NOMO-1 (cell line): ENCODE results near the gene HOXD12.

Experiments
- DNase-seq, 2 experiments: peaks; one replicate each; lab custom pipeline; 2025; ENCODE audit not compliant: unreplicated experiment in 2 of 2; lab: John Stamatoyannopoulos, UW

The HOXD12 gene

GRCh38 chr2:176118601-176119339 lies 19.2 kb downstream of the HOXD12 start:
- DNase-seq: peak; percentile 18 to 27

- DNase-seq: no peak
Observed at GRCh38 chr2:176120364-176121189, 21.0 kb downstream of the HOXD12 start.

- no peak for DNase-seq
Observed at GRCh38 chr2:176121190-176122051, 21.8 kb downstream of the HOXD12 start.

- no peak for DNase-seq
Observed at GRCh38 chr2:176122052-176122682, 22.6 kb downstream of the HOXD12 start.

- DNase-seq: no peak
Observed at GRCh38 chr2:176122683-176123410, 23.3 kb downstream of the HOXD12 start, which contains the start of gene HOXD9. TSS of gene HOXD9 (plus strand) at chr2:176122719. CDS start at chr2:176122769, 50 bp downstream.

GRCh38 chr2:176123411-176124109 lies 24.0 kb downstream of the HOXD12 start:
- no peak for DNase-seq

DNA sequence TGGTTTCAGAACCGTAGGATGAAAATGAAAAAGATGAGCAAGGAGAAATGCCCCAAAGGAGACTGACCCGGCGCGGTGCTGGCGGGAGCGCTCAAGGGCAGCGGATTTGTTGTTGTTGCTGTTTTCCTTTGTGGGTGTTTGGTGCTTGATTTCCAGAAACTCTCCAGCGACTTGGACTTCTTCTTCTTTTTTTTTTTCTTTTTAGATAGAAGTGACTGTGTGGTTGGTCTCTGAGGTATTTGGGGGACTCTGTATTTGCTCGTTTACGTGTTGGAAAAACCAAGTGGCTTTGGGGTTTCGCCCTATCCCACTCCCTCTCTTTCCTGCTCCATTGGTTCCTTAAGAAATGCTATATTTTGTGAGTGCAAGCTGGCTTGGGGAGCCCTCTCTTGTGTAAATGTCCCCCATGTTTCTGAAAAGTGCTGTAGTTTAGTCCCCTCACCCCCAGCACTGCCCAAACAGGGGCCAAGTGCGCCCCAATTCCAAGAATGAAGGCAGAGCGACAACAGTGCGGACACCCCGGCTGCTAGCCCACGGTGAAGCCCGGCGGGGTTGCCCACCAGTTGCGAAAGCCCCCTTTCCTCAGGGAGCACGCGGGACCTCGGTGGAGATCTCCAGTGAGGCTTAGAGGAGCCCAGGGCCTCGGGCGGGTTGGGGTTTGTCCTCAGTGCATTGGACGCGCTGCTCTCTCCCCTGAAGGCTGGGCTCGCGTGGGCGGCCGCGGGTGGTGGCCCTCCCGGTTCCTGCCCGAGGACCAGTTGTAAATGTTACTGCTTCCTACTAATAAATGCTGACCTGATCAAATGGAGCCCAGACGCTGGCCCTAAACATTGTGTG lies 24.7 kb downstream of the HOXD12 start:
- no peak for DNase-seq

GRCh38 chr2:176124947-176125771 lies 25.6 kb downstream of the HOXD12 start:
- no peak for DNase-seq

DNA sequence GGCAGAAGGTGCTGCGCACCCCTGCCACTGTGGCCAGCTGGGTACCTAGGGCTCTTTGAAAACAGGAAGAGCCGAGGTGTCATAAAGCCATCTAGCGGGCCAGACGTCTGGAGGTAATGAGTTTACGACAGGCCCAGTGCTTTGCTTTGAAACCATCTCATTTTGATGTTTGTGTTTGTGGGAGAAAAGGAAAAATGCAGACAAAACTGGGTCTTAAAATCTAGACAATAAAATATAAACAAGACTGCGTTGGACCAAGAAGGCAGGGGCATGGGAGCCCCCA lies 26.1 kb downstream of the HOXD12 start:
- DNase-seq: no peak

DNA sequence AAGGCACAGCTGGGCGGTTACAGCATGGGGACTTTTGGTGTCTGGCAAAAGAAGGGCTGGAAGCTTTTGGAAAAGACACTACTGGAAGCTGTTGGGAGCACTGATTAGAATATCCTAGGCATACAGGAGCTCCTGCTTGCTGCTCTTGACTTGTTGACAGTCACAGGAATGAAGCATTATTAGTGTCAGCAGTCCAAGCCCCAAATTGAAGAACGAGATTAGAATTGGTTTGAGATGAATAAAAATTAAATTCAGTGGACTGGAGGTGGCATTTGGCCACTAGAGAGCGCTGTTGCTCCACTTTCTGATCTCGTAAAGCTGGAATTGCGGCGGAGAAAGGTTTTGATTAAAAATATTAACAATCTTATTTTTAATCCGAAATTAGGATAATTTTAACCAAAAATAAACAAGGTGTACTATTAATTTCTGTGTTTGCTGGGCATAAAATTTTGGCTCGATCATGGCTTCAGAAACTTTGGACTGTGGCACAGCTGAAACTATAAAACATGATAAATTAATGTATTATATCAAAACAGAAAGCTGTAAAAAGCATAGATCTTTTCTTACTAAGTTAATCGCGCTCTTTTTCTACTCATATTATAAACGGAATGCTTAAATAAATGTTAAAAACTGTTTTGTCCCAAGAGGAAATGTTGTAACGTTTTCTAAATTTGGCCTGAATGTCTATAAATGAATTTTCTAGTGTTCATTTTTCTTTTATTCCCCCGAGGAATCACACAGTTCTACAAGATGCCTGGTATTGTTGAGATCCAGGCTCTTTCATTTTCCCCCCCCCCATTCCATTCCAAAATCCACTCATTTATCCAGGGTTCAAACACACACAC lies 27.6 kb downstream of the HOXD12 start:
- peak in 1 of 2 experiments; percentile 43 for DNase-seq

GRCh38 chr2:176127774-176128072 lies 28.1 kb downstream of the HOXD12 start:
- DNase-seq: no peak

DNA sequence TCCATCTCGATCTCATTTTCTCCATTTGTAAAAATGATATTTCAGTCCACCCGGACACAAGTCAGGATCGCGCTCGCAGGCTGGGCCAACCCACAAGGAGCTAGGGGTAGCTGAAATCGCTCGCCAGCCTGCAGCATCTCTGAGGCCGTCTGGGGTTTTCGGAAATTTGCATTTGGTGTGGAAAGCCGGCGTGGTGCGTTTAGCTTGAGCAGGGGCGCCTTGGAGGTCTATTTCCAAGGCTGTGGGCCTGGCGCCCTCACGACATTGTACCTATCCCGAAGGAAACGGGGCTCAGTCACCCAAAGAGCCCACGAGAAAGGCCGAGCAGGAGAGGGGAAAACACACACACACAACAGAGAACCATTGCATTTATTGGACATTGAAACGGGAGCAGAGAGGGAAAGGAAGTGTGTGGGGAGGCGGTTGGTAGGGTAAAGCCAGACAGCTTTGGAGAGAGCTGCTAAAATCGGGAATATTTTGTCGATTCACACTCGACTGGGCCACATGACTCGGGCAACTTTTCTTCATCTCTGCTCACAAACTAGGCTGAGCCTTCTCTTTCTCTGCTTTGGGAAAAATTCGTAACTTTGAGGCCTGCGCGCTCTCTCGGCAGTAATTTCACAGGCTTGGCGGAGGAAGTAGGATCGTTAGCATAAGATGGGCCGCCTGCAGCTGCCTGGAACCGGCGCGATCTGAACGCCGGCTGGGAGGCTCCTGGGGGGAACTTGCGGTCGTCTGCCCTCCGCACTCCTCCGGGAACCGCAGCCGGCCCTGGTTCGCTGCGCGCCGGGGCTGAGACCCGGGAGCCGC lies 28.8 kb downstream of the HOXD12 start:
- DNase-seq: no peak

GRCh38 chr2:176128982-176129796 lies 29.6 kb downstream of the HOXD12 start, which contains the start of gene HOXD8:
TSS of gene HOXD8 (plus strand) at chr2:176129705. CDS start at chr2:176130367, 662 bp downstream.
- DNase-seq: no peak

DNA sequence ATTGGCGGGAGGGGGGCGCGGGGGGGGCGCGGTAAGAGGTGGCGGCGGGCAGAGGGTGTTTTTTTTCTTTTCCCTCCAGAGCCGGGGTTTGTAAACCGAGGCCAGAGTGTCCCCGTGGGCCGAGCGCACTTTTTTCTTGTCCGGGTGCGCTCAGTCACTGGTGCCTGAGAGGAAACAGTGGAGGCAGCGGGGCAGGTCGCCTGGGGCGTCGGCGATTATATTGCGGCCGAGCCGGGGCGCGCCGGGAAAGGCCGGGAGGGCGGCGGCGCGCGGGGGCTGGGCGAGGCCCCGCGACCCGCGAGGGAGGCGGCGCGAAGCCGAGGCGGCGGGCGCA lies 30.2 kb downstream of the HOXD12 start:
- DNase-seq: no peak

GRCh38 chr2:176130147-176130956 lies 30.8 kb downstream of the HOXD12 start:
- no peak for DNase-seq
